Neural progenitor cell (in vitro differentiated cells): ENCODE results near the gene PPIL1.

Experiments
- EZH2 ChIP-seq: fragments of 200-600 bp; sonication (generic); IDR thresholded peaks from 2 replicates; pipeline ENCODE4 v1.6.1; 2017; ENCODE audit warnings: antibody characterized with exemption, mild to moderate bottlenecking, moderate library complexity
- TF ChIP-seq, protein P1 (sequence below): fragments of 200-600 bp; sonication (generic); IDR thresholded peaks from 2 replicates; pipeline ENCODE4 v1.5.1; 2017; ENCODE audit warnings: antibody characterized with exemption, mild to moderate bottlenecking

DNA sequence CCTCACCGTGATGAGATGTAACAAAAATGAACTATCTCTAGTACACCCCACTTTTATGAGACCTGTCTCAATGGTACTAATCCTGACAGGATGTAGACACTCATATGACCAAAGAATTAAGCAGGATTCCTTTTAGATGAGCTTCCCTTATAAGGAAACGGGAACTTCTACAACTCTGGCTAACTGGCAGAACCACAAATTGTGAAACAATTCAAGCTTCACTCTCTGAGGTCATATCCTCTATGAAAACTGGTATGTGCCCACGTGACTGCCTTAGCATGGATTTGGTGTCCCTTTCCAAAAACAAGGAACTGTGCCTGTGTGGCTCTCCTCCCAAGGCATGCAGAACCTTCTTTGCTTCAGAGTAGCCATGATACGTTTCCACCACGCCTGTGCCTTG, 21.3 kb downstream of the PPIL1 start:
- TF ChIP-seq, protein P1, sequence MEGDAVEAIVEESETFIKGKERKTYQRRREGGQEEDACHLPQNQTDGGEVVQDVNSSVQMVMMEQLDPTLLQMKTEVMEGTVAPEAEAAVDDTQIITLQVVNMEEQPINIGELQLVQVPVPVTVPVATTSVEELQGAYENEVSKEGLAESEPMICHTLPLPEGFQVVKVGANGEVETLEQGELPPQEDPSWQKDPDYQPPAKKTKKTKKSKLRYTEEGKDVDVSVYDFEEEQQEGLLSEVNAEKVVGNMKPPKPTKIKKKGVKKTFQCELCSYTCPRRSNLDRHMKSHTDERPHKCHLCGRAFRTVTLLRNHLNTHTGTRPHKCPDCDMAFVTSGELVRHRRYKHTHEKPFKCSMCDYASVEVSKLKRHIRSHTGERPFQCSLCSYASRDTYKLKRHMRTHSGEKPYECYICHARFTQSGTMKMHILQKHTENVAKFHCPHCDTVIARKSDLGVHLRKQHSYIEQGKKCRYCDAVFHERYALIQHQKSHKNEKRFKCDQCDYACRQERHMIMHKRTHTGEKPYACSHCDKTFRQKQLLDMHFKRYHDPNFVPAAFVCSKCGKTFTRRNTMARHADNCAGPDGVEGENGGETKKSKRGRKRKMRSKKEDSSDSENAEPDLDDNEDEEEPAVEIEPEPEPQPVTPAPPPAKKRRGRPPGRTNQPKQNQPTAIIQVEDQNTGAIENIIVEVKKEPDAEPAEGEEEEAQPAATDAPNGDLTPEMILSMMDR = no peak
- TF ChIP-seq EZH2 = no peak
